ENCODE results near the gene OR5L2. TPM values are rescaled to one million over a fixed set of nuclear protein-coding genes. Genes with fewer than 3 reads are reported as not detected.

OR5L2 gene
- not detected for total RNA-seq

GRCh38 chr11:55826919-55827318, at the start of gene OR5L2:
Gene OR5L2, plus strand, starts transcription at chr11:55827219. Its CDS starts 0 bp downstream, at chr11:55827219.

GRCh38 chr11:55795256-55795655, 31.8 kb upstream of the OR5L2 start, which contains the start of gene OR5D14:
Gene OR5D14, plus strand, starts transcription at chr11:55795556. Its CDS starts 0 bp downstream, at chr11:55795556.

GRCh38 chr11:55811067-55811466, 16.0 kb upstream of the OR5L2 start, which contains the start of gene OR5L1:
Gene OR5L1, plus strand, starts transcription at chr11:55811367. Its CDS starts 100 bp downstream, at chr11:55811467.

GRCh38 chr11:55819330-55819729, 7.7 kb upstream of the OR5L2 start, which contains the start of gene OR5D18:
Gene OR5D18, plus strand, starts transcription at chr11:55819630. Its CDS starts 0 bp downstream, at chr11:55819630.

GRCh38 chr11:55838452-55838851, 11.4 kb downstream of the OR5L2 start, which contains the start of gene OR5D16:
Gene OR5D16, plus strand, starts transcription at chr11:55838752. Its CDS starts 0 bp downstream, at chr11:55838752.

Small RNA genes within 50 kb of the gene (small RNA-seq; reads per million reads assigned to genes)
- gene AC036111.3, result not detected

Other genes starting within 250 kb of the OR5L2 start
- gene OR4C11, start 219.6 kb upstream of the OR5L2 start, total RNA-seq, result not detected
- not detected for gene OR4P4, start 192.1 kb upstream of the OR5L2 start, total RNA-seq
- gene OR4S2, start 178.9 kb upstream of the OR5L2 start, total RNA-seq, result not detected
- gene OR4C6, start 165.0 kb upstream of the OR5L2 start, total RNA-seq, result not detected
- not detected for gene OR5D13, start 53.8 kb upstream of the OR5L2 start, total RNA-seq
- not detected for gene OR5D14, start 31.7 kb upstream of the OR5L2 start, total RNA-seq
- gene OR5L1, start 15.9 kb upstream of the OR5L2 start, total RNA-seq, result not detected
- gene OR5D18, start 7.6 kb upstream of the OR5L2 start, total RNA-seq, result not detected
- gene OR5D16, start 11.5 kb downstream of the OR5L2 start, total RNA-seq, result not detected
- gene TRIM51, start 56.1 kb downstream of the OR5L2 start, total RNA-seq, result not detected
- not detected for gene OR5W2, start 87.4 kb downstream of the OR5L2 start, total RNA-seq
- not detected for gene OR5I1, start 109.2 kb downstream of the OR5L2 start, total RNA-seq
- not detected for gene OR10AG1, start 142.7 kb downstream of the OR5L2 start, total RNA-seq
- not detected for gene OR5F1, start 167.4 kb downstream of the OR5L2 start, total RNA-seq
- not detected for gene OR5AS1, start 200.4 kb downstream of the OR5L2 start, total RNA-seq

All from diencephalon (tissue), 1 donor.